Measurements from ENCODE around the gene SNX9.
"Not testable (repeated sequence)": the region's sequence is repeated elsewhere in the genome, so short reads cannot be mapped to it uniquely, and the experiment has no call there.

Gene SNX9

GRCh38 chr6:157850030-157850429 lies 27.0 kb downstream of the SNX9 start:
- no peak overlapping the region for H3K4me3 ChIP-seq (ENCODE audit: low read depth in 1 of 2, low read length in 2 of 2)
- peaks cover 18 to 33% of the 10 kb centered on the region in 2 donors for H3K4me1 ChIP-seq (ENCODE audit: control insufficient read depth in 1 of 2, insufficient read depth in 2 of 2, low read length in 2 of 2)
- H3K36me3 ChIP-seq (ENCODE audit: control insufficient read depth in 1 of 2, insufficient read depth in 2 of 2, low read length in 2 of 2), result no peaks in the 10 kb centered on the region
- no peaks in the 10 kb centered on the region for H3K27me3 ChIP-seq (ENCODE audit: low read depth, low read length)
- no peak overlapping the region for H3K27ac ChIP-seq (ENCODE audit: low read length)
- H3K9me3 ChIP-seq (ENCODE audit: control insufficient read depth in 1 of 2, low read length in 2 of 2), result peaks cover 0 to 9% of the 10 kb centered on the region in 2 donors

GRCh38 chr6:157853018-157853805 lies 30.2 kb downstream of the SNX9 start:
- peaks cover 4 to 12% of the 10 kb centered on the region in 2 donors for H3K4me1 ChIP-seq (ENCODE audit: control insufficient read depth in 1 of 2, insufficient read depth in 2 of 2, low read length in 2 of 2)
- no peaks in the 10 kb centered on the region for H3K27me3 ChIP-seq (ENCODE audit: low read depth, low read length)
- no peak overlapping the region for H3K4me3 ChIP-seq (ENCODE audit: low read depth in 1 of 2, low read length in 2 of 2)
- no peaks in the 10 kb centered on the region for H3K36me3 ChIP-seq (ENCODE audit: control insufficient read depth in 1 of 2, insufficient read depth in 2 of 2, low read length in 2 of 2)
- peaks cover 0 to 9% of the 10 kb centered on the region in 2 donors for H3K9me3 ChIP-seq (ENCODE audit: control insufficient read depth in 1 of 2, low read length in 2 of 2)
- H3K27ac ChIP-seq (ENCODE audit: low read length), result no peak overlapping the region

GRCh38 chr6:157853902-157854502 lies 31.0 kb downstream of the SNX9 start:
- Histone ChIP-seq H3K4me1 (ENCODE audit: control insufficient read depth in 1 of 2, insufficient read depth in 2 of 2, low read length in 2 of 2) (peaks cover 4 to 10% of the 10 kb centered on the region in 2 donors), H3K4me3 (ENCODE audit: low read depth in 1 of 2, low read length in 2 of 2) (no peak overlapping the region), H3K27me3 (ENCODE audit: low read depth, low read length) (no peaks in the 10 kb centered on the region), H3K9me3 (ENCODE audit: control insufficient read depth in 1 of 2, low read length in 2 of 2) (peaks cover 0 to 9% of the 10 kb centered on the region in 2 donors), H3K27ac (ENCODE audit: low read length) (no peak overlapping the region), H3K36me3 (ENCODE audit: control insufficient read depth in 1 of 2, insufficient read depth in 2 of 2, low read length in 2 of 2) (no peaks in the 10 kb centered on the region)

- H3K4me1 ChIP-seq (ENCODE audit: control insufficient read depth in 1 of 2, insufficient read depth in 2 of 2, low read length in 2 of 2), result peaks cover under 1 to 10% of the 10 kb centered on the region in 2 donors
- H3K27ac ChIP-seq (ENCODE audit: low read length), result no peak overlapping the region
- no peak overlapping the region for H3K4me3 ChIP-seq (ENCODE audit: low read depth in 1 of 2, low read length in 2 of 2)
- H3K36me3 ChIP-seq (ENCODE audit: control insufficient read depth in 1 of 2, insufficient read depth in 2 of 2, low read length in 2 of 2), result no peaks in the 10 kb centered on the region
- peaks cover 0 to 9% of the 10 kb centered on the region in 2 donors for H3K9me3 ChIP-seq (ENCODE audit: control insufficient read depth in 1 of 2, low read length in 2 of 2)
- no peaks in the 10 kb centered on the region for H3K27me3 ChIP-seq (ENCODE audit: low read depth, low read length)
Measured at GRCh38 chr6:157855325-157855724, 32.3 kb downstream of the SNX9 start.

GRCh38 chr6:157855804-157856203 lies 32.8 kb downstream of the SNX9 start:
- not testable (repeated sequence) for H3K36me3 ChIP-seq (ENCODE audit: control insufficient read depth in 1 of 2, insufficient read depth in 2 of 2, low read length in 2 of 2); H3K27ac ChIP-seq (ENCODE audit: low read length); H3K4me3 ChIP-seq (ENCODE audit: low read depth in 1 of 2, low read length in 2 of 2); H3K9me3 ChIP-seq (ENCODE audit: control insufficient read depth in 1 of 2, low read length in 2 of 2); H3K27me3 ChIP-seq (ENCODE audit: low read depth, low read length)
- H3K4me1 ChIP-seq (ENCODE audit: control insufficient read depth in 1 of 2, insufficient read depth in 2 of 2, low read length in 2 of 2), result peaks cover 0 to 14% of the 10 kb centered on the region in 2 donors

GRCh38 chr6:157858664-157859063 lies 35.6 kb downstream of the SNX9 start:
- H3K27me3 ChIP-seq (ENCODE audit: low read depth, low read length); H3K36me3 ChIP-seq (ENCODE audit: control insufficient read depth in 1 of 2, insufficient read depth in 2 of 2, low read length in 2 of 2); H3K27ac ChIP-seq (ENCODE audit: low read length); H3K9me3 ChIP-seq (ENCODE audit: control insufficient read depth in 1 of 2, low read length in 2 of 2); H3K4me3 ChIP-seq (ENCODE audit: low read depth in 1 of 2, low read length in 2 of 2): not testable (repeated sequence)
- H3K4me1 ChIP-seq (ENCODE audit: control insufficient read depth in 1 of 2, insufficient read depth in 2 of 2, low read length in 2 of 2), result peaks cover 0 to 28% of the 10 kb centered on the region in 2 donors

- Histone ChIP-seq H3K27ac (ENCODE audit: low read length) (no peak overlapping the region), H3K36me3 (ENCODE audit: control insufficient read depth in 1 of 2, insufficient read depth in 2 of 2, low read length in 2 of 2) (no peaks in the 10 kb centered on the region), H3K4me3 (ENCODE audit: low read depth in 1 of 2, low read length in 2 of 2) (no peak overlapping the region), H3K4me1 (ENCODE audit: control insufficient read depth in 1 of 2, insufficient read depth in 2 of 2, low read length in 2 of 2) (peaks cover 0 to 36% of the 10 kb centered on the region in 2 donors), H3K9me3 (ENCODE audit: control insufficient read depth in 1 of 2, low read length in 2 of 2) (no peaks in the 10 kb centered on the region), H3K27me3 (ENCODE audit: low read depth, low read length) (no peaks in the 10 kb centered on the region)
Measured at GRCh38 chr6:157859775-157860504, 36.9 kb downstream of the SNX9 start.

GRCh38 chr6:157860505-157860991 lies 37.5 kb downstream of the SNX9 start:
- no peak overlapping the region for H3K27ac ChIP-seq (ENCODE audit: low read length)
- no peaks in the 10 kb centered on the region for H3K36me3 ChIP-seq (ENCODE audit: control insufficient read depth in 1 of 2, insufficient read depth in 2 of 2, low read length in 2 of 2)
- no peaks in the 10 kb centered on the region for H3K9me3 ChIP-seq (ENCODE audit: control insufficient read depth in 1 of 2, low read length in 2 of 2)
- no peak overlapping the region for H3K4me3 ChIP-seq (ENCODE audit: low read depth in 1 of 2, low read length in 2 of 2)
- H3K27me3 ChIP-seq (ENCODE audit: low read depth, low read length), result no peaks in the 10 kb centered on the region
- H3K4me1 ChIP-seq (ENCODE audit: control insufficient read depth in 1 of 2, insufficient read depth in 2 of 2, low read length in 2 of 2), result peaks cover 0 to 36% of the 10 kb centered on the region in 2 donors

GRCh38 chr6:157861184-157861583 lies 38.1 kb downstream of the SNX9 start:
- Histone ChIP-seq H3K36me3 (ENCODE audit: control insufficient read depth in 1 of 2, insufficient read depth in 2 of 2, low read length in 2 of 2) (no peaks in the 10 kb centered on the region), H3K9me3 (ENCODE audit: control insufficient read depth in 1 of 2, low read length in 2 of 2) (no peaks in the 10 kb centered on the region), H3K4me3 (ENCODE audit: low read depth in 1 of 2, low read length in 2 of 2) (no peak overlapping the region), H3K27me3 (ENCODE audit: low read depth, low read length) (no peaks in the 10 kb centered on the region), H3K27ac (ENCODE audit: low read length) (no peak overlapping the region), H3K4me1 (ENCODE audit: control insufficient read depth in 1 of 2, insufficient read depth in 2 of 2, low read length in 2 of 2) (peaks cover 0 to 36% of the 10 kb centered on the region in 2 donors)

GRCh38 chr6:157861814-157862213 lies 38.8 kb downstream of the SNX9 start:
- no peak overlapping the region for H3K27ac ChIP-seq (ENCODE audit: low read length)
- no peak overlapping the region for H3K4me3 ChIP-seq (ENCODE audit: low read depth in 1 of 2, low read length in 2 of 2)
- no peaks in the 10 kb centered on the region for H3K27me3 ChIP-seq (ENCODE audit: low read depth, low read length)
- H3K36me3 ChIP-seq (ENCODE audit: control insufficient read depth in 1 of 2, insufficient read depth in 2 of 2, low read length in 2 of 2), result no peaks in the 10 kb centered on the region
- peaks cover 0 to 42% of the 10 kb centered on the region in 2 donors for H3K4me1 ChIP-seq (ENCODE audit: control insufficient read depth in 1 of 2, insufficient read depth in 2 of 2, low read length in 2 of 2)
- no peaks in the 10 kb centered on the region for H3K9me3 ChIP-seq (ENCODE audit: control insufficient read depth in 1 of 2, low read length in 2 of 2)

GRCh38 chr6:157862706-157863105 lies 39.7 kb downstream of the SNX9 start:
- Histone ChIP-seq H3K4me3 (ENCODE audit: low read depth in 1 of 2, low read length in 2 of 2) (no peak overlapping the region), H3K36me3 (ENCODE audit: control insufficient read depth in 1 of 2, insufficient read depth in 2 of 2, low read length in 2 of 2) (no peaks in the 10 kb centered on the region), H3K27ac (ENCODE audit: low read length) (no peak overlapping the region), H3K9me3 (ENCODE audit: control insufficient read depth in 1 of 2, low read length in 2 of 2) (no peaks in the 10 kb centered on the region), H3K4me1 (ENCODE audit: control insufficient read depth in 1 of 2, insufficient read depth in 2 of 2, low read length in 2 of 2) (peaks cover 0 to 46% of the 10 kb centered on the region in 2 donors), H3K27me3 (ENCODE audit: low read depth, low read length) (no peaks in the 10 kb centered on the region)
